OCI-LY3 (cell line): ENCODE results near the gene CLSTN3.

Source experiments
- EZH2phosphoT487 ChIP-seq: fragments of 200-600 bp; shearing (Covaris generic); IDR thresholded peaks from 2 replicates; pipeline ENCODE4 v1.6.1; 2018; ENCODE audit warnings: antibody characterized with exemption, mixed run types, low read depth
- TF ChIP-seq, protein P1 (sequence below): fragments of 200-600, 300-600 bp; sonication (generic); IDR thresholded peaks from 2 replicates; pipeline ENCODE4 v1.5.1; 2014; ENCODE audit warnings: antibody characterized with exemption, low read length, low read depth

DNA sequence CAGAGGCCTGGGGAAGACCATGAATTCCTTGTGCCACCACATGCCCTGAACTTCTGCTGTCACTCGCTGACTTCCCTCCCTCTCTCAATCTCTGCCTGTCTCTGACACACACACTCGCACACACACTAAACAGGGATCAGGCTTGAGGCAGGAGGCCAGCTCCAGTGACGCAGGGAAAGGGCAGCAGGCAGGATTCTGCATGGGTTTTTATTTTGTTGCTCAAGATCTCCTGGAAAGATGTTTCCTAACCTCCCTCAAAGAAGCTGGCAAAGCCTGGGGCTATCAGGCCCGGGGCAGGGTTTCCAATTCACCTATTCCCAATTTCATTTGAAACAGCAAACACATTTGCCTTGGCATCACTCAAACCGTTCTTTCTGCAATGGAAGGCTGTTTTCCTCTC lies 31.6 kb downstream of the CLSTN3 start:
- TF ChIP-seq, protein P1, sequence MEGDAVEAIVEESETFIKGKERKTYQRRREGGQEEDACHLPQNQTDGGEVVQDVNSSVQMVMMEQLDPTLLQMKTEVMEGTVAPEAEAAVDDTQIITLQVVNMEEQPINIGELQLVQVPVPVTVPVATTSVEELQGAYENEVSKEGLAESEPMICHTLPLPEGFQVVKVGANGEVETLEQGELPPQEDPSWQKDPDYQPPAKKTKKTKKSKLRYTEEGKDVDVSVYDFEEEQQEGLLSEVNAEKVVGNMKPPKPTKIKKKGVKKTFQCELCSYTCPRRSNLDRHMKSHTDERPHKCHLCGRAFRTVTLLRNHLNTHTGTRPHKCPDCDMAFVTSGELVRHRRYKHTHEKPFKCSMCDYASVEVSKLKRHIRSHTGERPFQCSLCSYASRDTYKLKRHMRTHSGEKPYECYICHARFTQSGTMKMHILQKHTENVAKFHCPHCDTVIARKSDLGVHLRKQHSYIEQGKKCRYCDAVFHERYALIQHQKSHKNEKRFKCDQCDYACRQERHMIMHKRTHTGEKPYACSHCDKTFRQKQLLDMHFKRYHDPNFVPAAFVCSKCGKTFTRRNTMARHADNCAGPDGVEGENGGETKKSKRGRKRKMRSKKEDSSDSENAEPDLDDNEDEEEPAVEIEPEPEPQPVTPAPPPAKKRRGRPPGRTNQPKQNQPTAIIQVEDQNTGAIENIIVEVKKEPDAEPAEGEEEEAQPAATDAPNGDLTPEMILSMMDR: no peak
- no peak for TF ChIP-seq EZH2phosphoT487
